A549 (cell line): Measurements from ENCODE around the gene IL20RA.

Experiments used
- BHLHE40 ChIP-seq: IDR thresholded peaks from 2 replicates; pipeline ENCODE4 v1.6.1; 2012; ENCODE audit warnings: low read depth, low read length, inconsistent platforms
- CEBPB ChIP-seq, 2 experiments: fragments of >200 bp in 1 of 2; sonication (Bioruptor Twin) in 1 of 2; formaldehyde crosslinking in 1 of 2; IDR thresholded peaks; 2 replicates each; pipeline ENCODE4 v1.6.1; 2012 to 2016
- CTCF ChIP-seq: fragments of >200 bp; sonication (Bioruptor Twin); formaldehyde crosslinking; IDR thresholded peaks from 3 replicates; pipeline ENCODE4 v1.5.1; 2016
- FOSL2 ChIP-seq, 2 experiments: fragments of 450-650 bp in 1 of 2; fragments of >200 bp in 1 of 2; sonication (Bioruptor Twin) in 1 of 2; formaldehyde crosslinking; IDR thresholded peaks; 2 replicates each; pipeline versions ENCODE4 v1.5.0 to v1.6.1; 2016 to 2020; ENCODE audit warnings: mild to moderate bottlenecking in 1 of 2, moderate library complexity in 1 of 2
- KDM1A ChIP-seq: fragments of 200-600 bp; sonication (generic); IDR thresholded peaks from 2 replicates; pipeline ENCODE4 v1.6.1; 2016; ENCODE audit warnings: low read depth, mild to moderate bottlenecking
- MAX ChIP-seq: IDR thresholded peaks from 2 replicates; pipeline ENCODE4 v1.6.1; 2012
- POLR2A ChIP-seq: IDR thresholded peaks from 2 replicates; pipeline ENCODE4 v1.6.1; 2012; ENCODE audit warnings: mild to moderate bottlenecking, low read length
- RFX5 ChIP-seq: fragments of 450-650 bp; IDR thresholded peaks from 2 replicates; pipeline ENCODE4 v1.7.1; 2014; ENCODE audit warnings: antibody characterized with exemption, mild to moderate bottlenecking, moderate library complexity
- RNF2 ChIP-seq: fragments of 200-600 bp; sonication (generic); IDR thresholded peaks from 2 replicates; pipeline ENCODE4 v1.6.1; 2016; ENCODE audit warnings: low read depth, mild to moderate bottlenecking, antibody characterized with exemption, moderate library complexity, borderline replicate concordance
- USF2 ChIP-seq: fragments of 450-650 bp; IDR thresholded peaks from 2 replicates; pipeline ENCODE4 v1.6.1; 2014; ENCODE audit warnings: antibody characterized with exemption
- ZFP36 ChIP-seq: fragments of 450-650 bp; IDR thresholded peaks from 2 replicates; pipeline ENCODE4 v1.6.1; 2014; ENCODE audit warnings: borderline replicate concordance; ENCODE audit not compliant: partially characterized antibody
- TF ChIP-seq, protein P1 (sequence below): IDR thresholded peaks from 2 replicates; pipeline ENCODE4 v1.6.1; 2012
- TF ChIP-seq, protein P2 (sequence below): fragments of 200-600 bp; sonication (generic); IDR thresholded peaks from 2 replicates; pipeline ENCODE4 v1.6.1; 2016; ENCODE audit warnings: antibody characterized with exemption, mild to moderate bottlenecking, moderate library complexity

DNA sequence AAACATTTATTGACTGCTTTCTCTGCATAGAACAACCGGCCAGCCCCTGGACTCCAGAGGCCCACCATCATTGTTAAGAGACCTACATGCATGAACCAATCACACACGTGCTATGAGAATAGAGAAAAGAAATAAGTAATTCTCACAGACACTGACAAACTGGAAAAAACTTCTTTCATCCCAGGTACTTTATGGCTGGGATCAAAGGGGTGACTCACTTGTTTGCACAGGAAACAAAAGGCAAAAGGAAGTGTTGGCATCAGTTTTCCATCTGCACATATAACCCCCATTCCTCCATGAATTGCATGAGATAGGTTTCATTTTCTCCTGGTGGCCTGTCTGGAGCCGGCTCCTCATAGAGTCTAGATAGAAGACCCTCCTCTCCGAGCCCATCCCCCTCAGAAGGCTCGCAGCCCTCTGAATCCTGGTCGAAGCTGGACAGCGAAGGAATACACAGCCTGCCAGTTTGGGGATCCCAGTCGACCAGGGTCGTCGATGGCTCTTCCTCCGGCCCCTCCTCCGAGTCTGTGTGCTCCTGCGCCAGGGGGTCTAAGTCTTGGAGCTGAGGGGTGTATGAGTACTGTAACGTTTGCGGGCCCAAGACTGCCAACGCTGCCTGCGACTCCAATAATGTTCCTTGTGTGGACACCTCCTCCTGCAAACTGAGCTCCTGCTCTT lies 43.3 kb downstream of the IL20RA start:
- no peak for TF ChIP-seq POLR2A
- no peak for TF ChIP-seq BHLHE40
- TF ChIP-seq FOSL2 (IDR thresholded peaks at IDR 0.05): no peak; the same call in 1 of the 2 replicates
- peak; percentile 72 for TF ChIP-seq FOSL2 (CRISPR knock-in tag; IDR thresholded peaks at IDR 0.05)
- TF ChIP-seq USF2: no peak
- TF ChIP-seq, protein P1, sequence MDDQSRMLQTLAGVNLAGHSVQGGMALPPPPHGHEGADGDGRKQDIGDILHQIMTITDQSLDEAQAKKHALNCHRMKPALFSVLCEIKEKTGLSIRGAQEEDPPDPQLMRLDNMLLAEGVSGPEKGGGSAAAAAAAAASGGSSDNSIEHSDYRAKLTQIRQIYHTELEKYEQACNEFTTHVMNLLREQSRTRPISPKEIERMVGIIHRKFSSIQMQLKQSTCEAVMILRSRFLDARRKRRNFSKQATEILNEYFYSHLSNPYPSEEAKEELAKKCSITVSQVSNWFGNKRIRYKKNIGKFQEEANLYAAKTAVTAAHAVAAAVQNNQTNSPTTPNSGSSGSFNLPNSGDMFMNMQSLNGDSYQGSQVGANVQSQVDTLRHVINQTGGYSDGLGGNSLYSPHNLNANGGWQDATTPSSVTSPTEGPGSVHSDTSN: no peak
- TF ChIP-seq, protein P2, sequence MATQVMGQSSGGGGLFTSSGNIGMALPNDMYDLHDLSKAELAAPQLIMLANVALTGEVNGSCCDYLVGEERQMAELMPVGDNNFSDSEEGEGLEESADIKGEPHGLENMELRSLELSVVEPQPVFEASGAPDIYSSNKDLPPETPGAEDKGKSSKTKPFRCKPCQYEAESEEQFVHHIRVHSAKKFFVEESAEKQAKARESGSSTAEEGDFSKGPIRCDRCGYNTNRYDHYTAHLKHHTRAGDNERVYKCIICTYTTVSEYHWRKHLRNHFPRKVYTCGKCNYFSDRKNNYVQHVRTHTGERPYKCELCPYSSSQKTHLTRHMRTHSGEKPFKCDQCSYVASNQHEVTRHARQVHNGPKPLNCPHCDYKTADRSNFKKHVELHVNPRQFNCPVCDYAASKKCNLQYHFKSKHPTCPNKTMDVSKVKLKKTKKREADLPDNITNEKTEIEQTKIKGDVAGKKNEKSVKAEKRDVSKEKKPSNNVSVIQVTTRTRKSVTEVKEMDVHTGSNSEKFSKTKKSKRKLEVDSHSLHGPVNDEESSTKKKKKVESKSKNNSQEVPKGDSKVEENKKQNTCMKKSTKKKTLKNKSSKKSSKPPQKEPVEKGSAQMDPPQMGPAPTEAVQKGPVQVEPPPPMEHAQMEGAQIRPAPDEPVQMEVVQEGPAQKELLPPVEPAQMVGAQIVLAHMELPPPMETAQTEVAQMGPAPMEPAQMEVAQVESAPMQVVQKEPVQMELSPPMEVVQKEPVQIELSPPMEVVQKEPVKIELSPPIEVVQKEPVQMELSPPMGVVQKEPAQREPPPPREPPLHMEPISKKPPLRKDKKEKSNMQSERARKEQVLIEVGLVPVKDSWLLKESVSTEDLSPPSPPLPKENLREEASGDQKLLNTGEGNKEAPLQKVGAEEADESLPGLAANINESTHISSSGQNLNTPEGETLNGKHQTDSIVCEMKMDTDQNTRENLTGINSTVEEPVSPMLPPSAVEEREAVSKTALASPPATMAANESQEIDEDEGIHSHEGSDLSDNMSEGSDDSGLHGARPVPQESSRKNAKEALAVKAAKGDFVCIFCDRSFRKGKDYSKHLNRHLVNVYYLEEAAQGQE: no peak
- TF ChIP-seq CTCF: no peak
- no peak for TF ChIP-seq CEBPB (IDR thresholded peaks at IDR 0.05)
- no peak for TF ChIP-seq MAX
- TF ChIP-seq RNF2: no peak
- TF ChIP-seq ZFP36: no peak
- TF ChIP-seq KDM1A: no peak
- no peak for TF ChIP-seq RFX5
